ENCODE data around the gene SSB.

DNA sequence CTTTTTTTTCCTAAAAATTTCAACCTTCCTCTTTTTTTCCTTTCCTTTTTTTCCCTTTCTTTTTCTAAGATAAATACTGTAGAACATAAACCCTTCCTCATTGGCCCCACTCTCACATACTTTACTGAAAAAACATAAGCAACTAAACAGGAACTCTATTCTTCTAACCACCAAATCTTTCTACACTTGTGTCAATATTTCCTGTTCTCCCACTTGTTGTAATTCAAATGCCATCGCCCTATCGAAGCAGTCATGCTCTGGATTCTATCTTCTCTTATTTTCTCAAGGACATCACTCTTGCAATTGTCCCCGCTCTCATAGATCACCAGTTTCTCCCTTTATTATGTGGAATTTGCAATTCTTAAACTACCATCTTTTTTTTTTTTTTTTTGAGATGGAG is 20.2 kb upstream of the SSB start:
- TF ChIP-seq, protein P1, sequence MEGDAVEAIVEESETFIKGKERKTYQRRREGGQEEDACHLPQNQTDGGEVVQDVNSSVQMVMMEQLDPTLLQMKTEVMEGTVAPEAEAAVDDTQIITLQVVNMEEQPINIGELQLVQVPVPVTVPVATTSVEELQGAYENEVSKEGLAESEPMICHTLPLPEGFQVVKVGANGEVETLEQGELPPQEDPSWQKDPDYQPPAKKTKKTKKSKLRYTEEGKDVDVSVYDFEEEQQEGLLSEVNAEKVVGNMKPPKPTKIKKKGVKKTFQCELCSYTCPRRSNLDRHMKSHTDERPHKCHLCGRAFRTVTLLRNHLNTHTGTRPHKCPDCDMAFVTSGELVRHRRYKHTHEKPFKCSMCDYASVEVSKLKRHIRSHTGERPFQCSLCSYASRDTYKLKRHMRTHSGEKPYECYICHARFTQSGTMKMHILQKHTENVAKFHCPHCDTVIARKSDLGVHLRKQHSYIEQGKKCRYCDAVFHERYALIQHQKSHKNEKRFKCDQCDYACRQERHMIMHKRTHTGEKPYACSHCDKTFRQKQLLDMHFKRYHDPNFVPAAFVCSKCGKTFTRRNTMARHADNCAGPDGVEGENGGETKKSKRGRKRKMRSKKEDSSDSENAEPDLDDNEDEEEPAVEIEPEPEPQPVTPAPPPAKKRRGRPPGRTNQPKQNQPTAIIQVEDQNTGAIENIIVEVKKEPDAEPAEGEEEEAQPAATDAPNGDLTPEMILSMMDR (IDR thresholded peaks at IDR 0.05; ENCODE audit: insufficient read depth, low read length, poor library complexity, severe bottlenecking): no peak
- no peak for TF ChIP-seq EZH2phosphoT487 (conservative IDR thresholded peaks at IDR 0.05; ENCODE audit: low read length)
